Left lung (tissue), 10 donors: ENCODE results near the gene AGPAT3. TPM values are rescaled to one million over a fixed set of nuclear protein-coding genes. Genes with fewer than 3 reads are reported as not detected.

ENCODE experiments used
- ATAC-seq: fragments of 200-7000 bp; cut with Tn5 transposase; one replicate; pipeline ENCODE4 v1.9.1; 2020; ENCODE audit warnings: moderate library complexity
- DNase-seq, 4 donors: peaks; one replicate each; pipeline ENCODE4 v3.0.0-alpha.2; 2013 to 2020
- H3K27ac ChIP-seq, 2 donors: fragments of 200-600 bp; sonication (generic) in 1 of 2; one replicate each; pipeline versions ENCODE4 v1.5.0 to v1.8.0; 2020 to 2021
- H3K27me3 ChIP-seq, 2 donors: fragments of 200-600 bp; sonication (generic) in 1 of 2; one replicate each; pipeline versions ENCODE4 v1.5.0 to v1.8.0; 2020 to 2021
- H3K36me3 ChIP-seq, 2 donors: fragments of 200-600 bp; sonication (generic) in 1 of 2; one replicate each; pipeline versions ENCODE4 v1.5.0 to v1.8.0; 2020 to 2021
- H3K4me1 ChIP-seq, 2 donors: fragments of 200-600 bp; one replicate each; pipeline ENCODE4 v1.8.0; 2021
- H3K4me3 ChIP-seq, 2 donors: fragments of 200-600 bp; sonication (generic) in 1 of 2; one replicate each; pipeline versions ENCODE4 v1.5.0 to v1.8.0; 2020 to 2021; ENCODE audit warnings: mild to moderate bottlenecking in 1 of 2
- H3K9me3 ChIP-seq, 2 donors: fragments of 200-600 bp; sonication (generic) in 1 of 2; one replicate each; pipeline versions ENCODE4 v1.5.0 to v1.8.0; 2020 to 2021
- CTCF ChIP-seq, 2 donors: fragments of 200-600 bp; sonication (generic) in 1 of 2; IDR thresholded peaks; one replicate each; pipeline versions ENCODE4 v1.5.0 to v1.8.0; 2021; ENCODE audit warnings: antibody characterized with exemption in 2 of 2
- intact Hi-C, 2 donors: fragments of 100-400 bp; cut with DNase I; formaldehyde crosslinking; loops; one replicate each; pipeline versions ENCODE4 v1.11.2 to v1.14.2; 2022
- polyA plus RNA-seq, 6 donors: library from polyadenylated mRNA; unstranded; fragments of 120-200 nt; gene quantifications; one replicate each; pipeline ENCODE4 v1.2.1, GENCODE V29; 2013; ENCODE audit not compliant: insufficient read length in 6 of 6
- total RNA-seq, 2 donors: library from RNA; stranded (reverse); fragmentation: NEBNext Ultra II Directional; extraction: Animal tissue kit (Norgen Biotek cat#: 25700); gene quantifications; one replicate each; pipeline ENCODE4 v1.2.1, GENCODE V29; 2021
- donor health status: DM: no; HTN: yes; CAD: no.
- donor health status: DM: no; HTN: no; CAD: no.

The AGPAT3 gene
- total and polyA plus RNA-seq, 8 donors = 37.4 to 111 (median 42.8) TPM

- H3K36me3 ChIP-seq = no peaks in the 10 kb centered on the region
- no peak for ATAC-seq
- peaks cover 3 to 54% of the 10 kb centered on the region in 2 donors for H3K4me1 ChIP-seq
- H3K27me3 ChIP-seq = no peaks in the 10 kb centered on the region
- DNase-seq = no peak
- intact Hi-C loops = no loop called here
- no peaks in the 10 kb centered on the region for H3K9me3 ChIP-seq
- H3K27ac ChIP-seq = no peak overlapping the region
- H3K4me3 ChIP-seq = no peak overlapping the region
- no peak for TF ChIP-seq CTCF (IDR thresholded peaks at IDR 0.05)
These were observed 6.5 kb downstream of the AGPAT3 start for GRCh38 chr21:43871487-43871886.

GRCh38 chr21:43872531-43873197, 7.6 kb downstream of the AGPAT3 start:
- H3K4me3 ChIP-seq = no peak overlapping the region
- no peak overlapping the region for H3K27ac ChIP-seq
- peak; percentile 52 for ATAC-seq
- H3K9me3 ChIP-seq = no peaks in the 10 kb centered on the region
- no peaks in the 10 kb centered on the region for H3K27me3 ChIP-seq
- intact Hi-C loops = no loop called here
- peaks cover 0 to 42% of the 10 kb centered on the region in 2 donors for H3K4me1 ChIP-seq
- TF ChIP-seq CTCF (IDR thresholded peaks at IDR 0.05) = no peak
- no peaks in the 10 kb centered on the region for H3K36me3 ChIP-seq
- DNase-seq = no peak

GRCh38 chr21:43873673-43874072, 8.7 kb downstream of the AGPAT3 start:
- Histone ChIP-seq H3K9me3 (no peaks in the 10 kb centered on the region), H3K27ac (no peak overlapping the region), H3K27me3 (no peaks in the 10 kb centered on the region), H3K4me3 (no peak overlapping the region), H3K4me1 (peaks cover 0 to 32% of the 10 kb centered on the region in 2 donors), H3K36me3 (no peaks in the 10 kb centered on the region)
- ATAC-seq = no peak
- intact Hi-C loops = no loop called here
- no peak for DNase-seq
- TF ChIP-seq CTCF (IDR thresholded peaks at IDR 0.05) = no peak

- Histone ChIP-seq H3K36me3 (no peaks in the 10 kb centered on the region), H3K9me3 (no peaks in the 10 kb centered on the region), H3K4me1 (peaks cover 0 to 30% of the 10 kb centered on the region in 2 donors), H3K4me3 (no peak overlapping the region), H3K27me3 (no peaks in the 10 kb centered on the region), H3K27ac (no peak overlapping the region)
- TF ChIP-seq CTCF (IDR thresholded peaks at IDR 0.05) = no peak
- ATAC-seq (no peak), DNase-seq (no peak)
- intact Hi-C loops = no loop called here
These were observed 9.2 kb downstream of the AGPAT3 start for GRCh38 chr21:43874085-43874805.

GRCh38 chr21:43876605-43877004, 11.6 kb downstream of the AGPAT3 start:
- no peaks in the 10 kb centered on the region for H3K27me3 ChIP-seq
- H3K4me3 ChIP-seq = no peak overlapping the region
- no peak for TF ChIP-seq CTCF (IDR thresholded peaks at IDR 0.05)
- no peaks in the 10 kb centered on the region for H3K9me3 ChIP-seq
- intact Hi-C loops = no loop called here
- DNase-seq (no peak), ATAC-seq (no peak)
- peaks cover 8 to 42% of the 10 kb centered on the region in 2 donors for H3K4me1 ChIP-seq
- no peaks in the 10 kb centered on the region for H3K36me3 ChIP-seq
- H3K27ac ChIP-seq = no peak overlapping the region
